SH-SY5Y (cell line): Measurements from ENCODE around the gene UGDH.

Experiments
- GATA2 ChIP-seq: IDR thresholded peaks from 2 replicates; pipeline ENCODE4 v1.6.1; 2011; ENCODE audit warnings: mild to moderate bottlenecking, low read depth, low read length
- GATA3 ChIP-seq: IDR thresholded peaks from 2 replicates; pipeline ENCODE4 v1.6.1; 2011; ENCODE audit warnings: low read depth, mild to moderate bottlenecking, low read length, moderate library complexity

GRCh38 chr4:39571054-39571453 lies 43.8 kb upstream of the UGDH start:
- no peak for TF ChIP-seq GATA2
- TF ChIP-seq GATA3 = no peak
